Fibroblast of villous mesenchyme (primary cell): Measurements from ENCODE around the gene DNAI2. TPM values are rescaled to one million over a fixed set of nuclear protein-coding genes. Genes with fewer than 3 reads are reported as not detected.
A peak's percentile ranks its signal among the peaks of the same experiment; 100 is the strongest.

ENCODE experiments used
- DNase-seq: peaks from one replicate; pipeline ENCODE4 v3.0.0-alpha.2; 2010; ENCODE audit warnings: low read depth
- H3K4me3 ChIP-seq: 2 replicates; pipeline ENCODE4 v1.5.1; 2011; ENCODE audit warnings: low read depth, mild to moderate bottlenecking, low read length
- total RNA-seq: library from RNA; depleted of rRNA; stranded (reverse); fragments of >200 nt; gene quantifications from 2 replicates; pipeline ENCODE4 v1.2.3, GENCODE V29; 2012
- TF ChIP-seq, protein P1 (sequence below): IDR thresholded peaks from 2 replicates; pipeline ENCODE4 v1.5.1; 2012; ENCODE audit warnings: low read depth, mild to moderate bottlenecking, low read length; ENCODE audit not compliant: insufficient read depth

DNAI2 gene
- total RNA-seq, 1 donor, result not detected

GRCh38 chr17:74292495-74292894 is 18.5 kb downstream of the DNAI2 start:
- TF ChIP-seq, protein P1, sequence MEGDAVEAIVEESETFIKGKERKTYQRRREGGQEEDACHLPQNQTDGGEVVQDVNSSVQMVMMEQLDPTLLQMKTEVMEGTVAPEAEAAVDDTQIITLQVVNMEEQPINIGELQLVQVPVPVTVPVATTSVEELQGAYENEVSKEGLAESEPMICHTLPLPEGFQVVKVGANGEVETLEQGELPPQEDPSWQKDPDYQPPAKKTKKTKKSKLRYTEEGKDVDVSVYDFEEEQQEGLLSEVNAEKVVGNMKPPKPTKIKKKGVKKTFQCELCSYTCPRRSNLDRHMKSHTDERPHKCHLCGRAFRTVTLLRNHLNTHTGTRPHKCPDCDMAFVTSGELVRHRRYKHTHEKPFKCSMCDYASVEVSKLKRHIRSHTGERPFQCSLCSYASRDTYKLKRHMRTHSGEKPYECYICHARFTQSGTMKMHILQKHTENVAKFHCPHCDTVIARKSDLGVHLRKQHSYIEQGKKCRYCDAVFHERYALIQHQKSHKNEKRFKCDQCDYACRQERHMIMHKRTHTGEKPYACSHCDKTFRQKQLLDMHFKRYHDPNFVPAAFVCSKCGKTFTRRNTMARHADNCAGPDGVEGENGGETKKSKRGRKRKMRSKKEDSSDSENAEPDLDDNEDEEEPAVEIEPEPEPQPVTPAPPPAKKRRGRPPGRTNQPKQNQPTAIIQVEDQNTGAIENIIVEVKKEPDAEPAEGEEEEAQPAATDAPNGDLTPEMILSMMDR, result no peak
- H3K4me3 ChIP-seq, result no peak overlapping the region
- no peak for DNase-seq

- TF ChIP-seq, protein P1, result no peak
- DNase-seq, result no peak
- H3K4me3 ChIP-seq, result no peak overlapping the region
Measured at GRCh38 chr17:74295625-74296547, 21.9 kb downstream of the DNAI2 start.

DNA sequence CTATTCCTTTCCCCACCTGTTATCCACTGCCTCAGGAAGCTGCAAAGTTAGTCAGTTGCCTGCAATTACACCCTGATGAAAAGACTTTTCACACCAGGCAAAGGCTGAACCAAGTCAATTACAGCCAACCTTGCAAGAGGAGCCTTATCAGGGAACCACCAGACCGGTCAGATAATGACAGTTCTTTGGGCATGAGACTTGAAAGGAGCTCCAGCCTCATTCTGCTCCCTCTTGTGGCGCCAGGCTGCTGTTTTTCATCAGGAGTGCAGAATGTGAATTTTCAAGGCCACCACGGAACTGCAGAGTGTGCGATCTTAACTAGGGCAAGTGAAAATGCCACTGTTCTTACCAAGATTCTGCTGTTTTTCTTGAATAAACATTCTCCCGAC is 22.5 kb downstream of the DNAI2 start:
- DNase-seq, result peak; percentile 56
- TF ChIP-seq, protein P1, result peak; percentile 63
- no peak overlapping the region for H3K4me3 ChIP-seq

DNA sequence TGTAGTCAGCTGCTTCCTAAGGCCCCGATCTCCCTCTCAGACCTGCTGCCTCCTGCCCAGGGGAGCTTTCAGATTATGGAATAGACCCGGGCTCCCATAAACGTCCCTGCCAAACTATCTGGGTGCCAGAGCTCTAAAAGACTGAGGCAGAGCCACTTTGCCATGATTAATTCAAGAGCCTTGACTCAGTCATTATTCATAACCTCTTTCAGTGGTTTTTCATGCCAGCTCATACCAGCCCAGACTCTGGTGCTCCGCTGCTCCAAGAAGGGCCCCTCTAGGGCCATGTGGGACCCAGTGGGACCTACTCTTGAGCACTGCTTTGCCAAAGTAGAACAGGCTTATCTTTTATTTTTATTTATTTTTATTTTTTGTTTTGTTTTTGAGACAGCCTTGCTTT is 23.9 kb downstream of the DNAI2 start:
- TF ChIP-seq, protein P1, result no peak

GRCh38 chr17:74298778-74299177 is 24.7 kb downstream of the DNAI2 start:
- TF ChIP-seq, protein P1, result no peak
- DNase-seq, result no peak
- no peak overlapping the region for H3K4me3 ChIP-seq

More for the DNA sequence above, 23.9 kb downstream of the DNAI2 start:
- no peak overlapping the region for H3K4me3 ChIP-seq
- no peak for DNase-seq

DNA sequence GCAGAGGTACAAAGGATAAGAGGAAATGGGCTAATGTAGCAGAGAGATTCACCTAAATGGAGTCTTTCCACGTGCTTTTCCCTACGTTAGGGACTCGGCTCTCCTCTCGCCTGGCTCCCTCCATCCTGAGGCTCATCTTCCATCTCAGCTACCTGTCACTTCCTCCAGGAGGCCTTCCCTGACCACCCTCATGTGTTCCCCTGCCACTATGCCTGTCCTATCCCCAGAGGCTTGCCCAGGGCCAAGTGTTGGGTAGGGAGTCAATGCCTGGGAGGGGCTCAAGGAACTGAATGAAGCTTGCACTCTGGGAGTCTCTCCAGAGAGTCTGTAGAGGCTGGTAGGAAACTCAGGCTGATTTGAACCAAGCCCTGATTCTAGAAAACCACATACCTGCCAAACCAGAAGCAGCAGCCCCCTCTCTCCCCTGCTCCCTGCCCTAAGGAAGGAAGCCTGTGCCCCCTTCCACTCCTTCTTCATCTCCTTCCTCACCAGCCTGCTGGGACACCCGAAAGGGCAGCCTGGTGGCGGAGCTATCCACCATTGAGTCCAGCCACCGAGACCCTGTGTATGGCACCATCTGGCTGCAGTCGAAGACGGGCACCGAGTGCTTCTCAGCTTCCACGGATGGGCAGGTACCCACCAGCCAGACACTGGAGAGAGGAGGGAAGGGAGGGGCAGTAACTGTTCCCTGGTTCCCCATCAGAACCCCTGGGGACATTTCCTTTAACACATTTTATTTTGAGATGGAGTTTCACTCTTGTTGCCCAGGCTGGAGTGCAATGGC is 25.4 kb downstream of the DNAI2 start:
- no peak overlapping the region for H3K4me3 ChIP-seq
- TF ChIP-seq, protein P1, result no peak
- no peak for DNase-seq
